ENCODE results near the gene DNAAF2. TPM values are rescaled to one million over a fixed set of nuclear protein-coding genes. Genes with fewer than 3 reads are reported as not detected.
"Not testable (repeated sequence)": the region's sequence is repeated elsewhere in the genome, so short reads cannot be mapped to it uniquely, and the experiment has no call there.

The DNAAF2 gene
- total RNA-seq, 1 experiment from 2014 or later = 13.7 TPM

DNA sequence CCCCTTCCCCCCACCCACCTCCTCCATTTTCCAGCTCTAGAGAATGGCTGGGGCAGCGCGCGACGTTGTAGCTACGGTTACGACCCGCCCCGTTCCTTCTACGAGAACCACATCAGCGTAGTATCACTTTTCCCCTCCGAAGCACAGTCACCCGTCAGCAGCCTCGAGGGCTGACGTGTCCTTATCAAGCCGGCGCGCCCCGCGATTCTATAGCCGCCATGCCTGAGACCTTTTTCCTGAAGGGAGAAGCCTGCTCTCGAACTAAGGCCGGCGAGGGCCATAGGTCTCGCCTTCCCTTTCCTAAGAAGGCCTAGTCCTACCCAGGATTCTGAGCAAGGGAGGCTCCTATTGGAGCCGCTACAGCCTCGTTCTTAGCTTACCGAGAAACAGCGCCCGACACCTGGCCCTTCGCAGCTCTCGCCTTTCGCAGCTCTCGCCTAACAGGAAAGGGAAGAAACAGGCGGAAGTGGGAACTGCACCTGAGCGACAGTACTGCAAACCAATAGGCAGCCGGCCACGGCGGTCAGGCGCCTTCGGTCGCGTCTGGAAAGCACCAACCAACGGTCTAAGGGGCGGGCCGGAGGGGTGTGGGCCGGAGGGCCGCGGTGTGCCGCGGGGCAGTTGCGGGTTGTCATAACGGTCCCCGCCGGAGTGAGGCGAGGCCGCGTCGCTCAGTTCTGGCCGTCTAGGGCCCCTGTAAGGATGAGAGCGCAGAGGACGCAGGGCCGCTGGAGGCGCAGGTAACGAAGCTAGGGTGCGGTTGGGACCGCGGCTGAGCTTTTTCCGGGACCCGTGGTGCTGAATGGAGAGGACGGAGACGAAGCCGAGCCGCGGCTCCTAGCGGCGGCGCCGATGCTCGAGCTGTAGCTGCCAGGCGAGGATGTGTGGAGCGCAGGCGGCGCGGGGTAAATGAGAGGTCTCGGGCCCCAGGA lies 14.6 kb downstream of the DNAAF2 start, which contains the start of the genes MGAT2 and RPL36AL:
MGAT2 (plus strand) TSS at position 618 of the 932 bp plus-strand sequence. CDS start 470 bp downstream, outside the sequence.
RPL36AL (minus strand) TSS at position 445 of the 932 bp plus-strand sequence. CDS start 1,522 bp downstream, outside the sequence.
- peaks cover 22% of the 10 kb centered on the region for H3K4me1 ChIP-seq (ENCODE audit: insufficient read depth, low read length, poor library complexity, severe bottlenecking)
- peak within 1 kb of the TSS; percentile 93 for H3K4me3 ChIP-seq (ENCODE audit: low read depth, low read length, poor library complexity, severe bottlenecking)
- peaks cover 52% of the 10 kb centered on the region for H3K36me3 ChIP-seq (ENCODE audit: insufficient read depth, low read length, poor library complexity, severe bottlenecking)
- H3K27ac ChIP-seq (ENCODE audit: low read depth, low read length, poor library complexity, severe bottlenecking) = peak within 1 kb of the TSS; percentile 95
- H3K27me3 ChIP-seq (replicated peaks; ENCODE audit: insufficient read depth, low read depth, low read length, poor library complexity) = no peaks in the 10 kb centered on the region
- no peaks in the 10 kb centered on the region for H3K9me3 ChIP-seq (ENCODE audit: low read depth, low read length, poor library complexity, severe bottlenecking)
- peak; percentile 98 for DNase-seq (ENCODE audit: low spot score)
- BruUV-seq (replicated peaks) = no TSS peak
- intact Hi-C loops (cut with micrococcal nuclease; ENCODE audit: unreplicated experiment) = no loop called here
- TF ChIP-seq, protein P1, sequence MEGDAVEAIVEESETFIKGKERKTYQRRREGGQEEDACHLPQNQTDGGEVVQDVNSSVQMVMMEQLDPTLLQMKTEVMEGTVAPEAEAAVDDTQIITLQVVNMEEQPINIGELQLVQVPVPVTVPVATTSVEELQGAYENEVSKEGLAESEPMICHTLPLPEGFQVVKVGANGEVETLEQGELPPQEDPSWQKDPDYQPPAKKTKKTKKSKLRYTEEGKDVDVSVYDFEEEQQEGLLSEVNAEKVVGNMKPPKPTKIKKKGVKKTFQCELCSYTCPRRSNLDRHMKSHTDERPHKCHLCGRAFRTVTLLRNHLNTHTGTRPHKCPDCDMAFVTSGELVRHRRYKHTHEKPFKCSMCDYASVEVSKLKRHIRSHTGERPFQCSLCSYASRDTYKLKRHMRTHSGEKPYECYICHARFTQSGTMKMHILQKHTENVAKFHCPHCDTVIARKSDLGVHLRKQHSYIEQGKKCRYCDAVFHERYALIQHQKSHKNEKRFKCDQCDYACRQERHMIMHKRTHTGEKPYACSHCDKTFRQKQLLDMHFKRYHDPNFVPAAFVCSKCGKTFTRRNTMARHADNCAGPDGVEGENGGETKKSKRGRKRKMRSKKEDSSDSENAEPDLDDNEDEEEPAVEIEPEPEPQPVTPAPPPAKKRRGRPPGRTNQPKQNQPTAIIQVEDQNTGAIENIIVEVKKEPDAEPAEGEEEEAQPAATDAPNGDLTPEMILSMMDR (conservative IDR thresholded peaks at IDR 0.05; ENCODE audit: low read depth, low read length) = peak; percentile 44; the same call in 1 of the 2 replicates
- TF ChIP-seq EZH2 (IDR thresholded peaks at IDR 0.05; ENCODE audit: borderline replicate concordance, low read depth, low read length, poor library complexity, severe bottlenecking) = no peak
- ChIA-PET CTCF (interaction anchor here (0.5 to 1.9 kb wide), 4 partner anchors 14 to 87 kb away, joined by 3 to 16 read pairs (median 6); partner anchors contain the start of genes DNAAF2, LRR1 and RPS29), POLR2A (ENCODE audit: low non-redundant PET) (interaction anchor here (0.6 to 0.8 kb wide), 3 partner anchors 12 to 232 kb away, joined by 3 to 5 read pairs (median 3); partner anchors contain the start of gene NEMF)

DNA sequence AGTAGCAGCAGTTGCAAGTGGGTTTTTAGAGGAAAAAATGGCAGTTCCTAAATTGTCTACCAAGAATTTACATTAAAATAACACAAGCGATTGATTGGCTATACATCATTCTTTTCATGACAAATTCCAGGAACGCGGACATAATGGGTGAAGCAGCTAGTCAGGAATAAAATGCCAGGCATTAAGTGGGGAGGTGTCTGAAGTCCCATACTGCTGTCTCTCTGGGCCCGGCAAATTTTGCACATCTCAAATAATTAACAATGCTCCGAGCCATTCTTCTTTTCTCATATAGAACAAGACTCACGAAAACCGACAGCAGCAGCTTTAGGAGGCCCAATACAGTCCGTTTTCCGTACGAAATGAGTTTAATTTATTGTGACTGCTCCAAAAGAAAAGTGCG lies 15.3 kb downstream of the DNAAF2 start:
- Histone ChIP-seq H3K27ac (ENCODE audit: low read depth, low read length, poor library complexity, severe bottlenecking) (peak overlapping the region; percentile 95), H3K36me3 (ENCODE audit: insufficient read depth, low read length, poor library complexity, severe bottlenecking) (peaks cover 49% of the 10 kb centered on the region), H3K27me3 (replicated peaks; ENCODE audit: insufficient read depth, low read depth, low read length, poor library complexity) (no peaks in the 10 kb centered on the region), H3K4me3 (ENCODE audit: low read depth, low read length, poor library complexity, severe bottlenecking) (peak overlapping the region; percentile 93), H3K9me3 (ENCODE audit: low read depth, low read length, poor library complexity, severe bottlenecking) (no peaks in the 10 kb centered on the region), H3K4me1 (ENCODE audit: insufficient read depth, low read length, poor library complexity, severe bottlenecking) (peaks cover 22% of the 10 kb centered on the region)
- DNase-seq (ENCODE audit: low spot score) = no peak
- POLR2A ChIA-PET (ENCODE audit: low non-redundant PET) = no interaction called here
- BruUV-seq (replicated peaks) = TSS peak; percentile 74
- intact Hi-C loops (cut with micrococcal nuclease; ENCODE audit: unreplicated experiment) = no loop called here
- TF ChIP-seq, protein P1 (conservative IDR thresholded peaks at IDR 0.05; ENCODE audit: low read depth, low read length) = no peak
- TF ChIP-seq EZH2 (IDR thresholded peaks at IDR 0.05; ENCODE audit: borderline replicate concordance, low read depth, low read length, poor library complexity, severe bottlenecking) = no peak
- CTCF ChIA-PET = interaction anchor here (1.3 to 1.9 kb wide), 3 partner anchors 15 to 33 kb away, joined by 3 to 16 read pairs (median 5); partner anchors contain the start of genes DNAAF2, LRR1 and RPS29

DNA sequence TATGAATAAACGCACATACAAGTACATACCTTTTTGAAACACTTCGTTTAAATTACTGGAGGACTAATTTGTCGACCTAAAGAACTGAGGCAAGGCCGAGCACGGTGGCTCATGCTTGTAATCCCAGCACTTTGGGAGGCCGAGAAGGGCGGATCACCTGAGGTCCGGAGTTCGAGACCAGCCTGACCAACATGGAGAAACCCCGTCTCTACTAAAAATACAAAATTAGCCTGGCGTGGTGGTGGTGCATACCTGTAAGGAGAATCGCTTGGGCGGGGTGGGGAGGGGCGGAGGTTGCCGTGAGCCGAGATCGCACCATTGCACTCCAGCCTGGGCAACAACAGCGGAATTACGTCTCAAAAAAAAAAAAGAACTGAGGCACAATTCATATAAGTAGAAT lies 15.8 kb downstream of the DNAAF2 start:
- H3K9me3 ChIP-seq (ENCODE audit: low read depth, low read length, poor library complexity, severe bottlenecking); intact Hi-C loops (cut with micrococcal nuclease; ENCODE audit: unreplicated experiment); DNase-seq (ENCODE audit: low spot score); H3K27me3 ChIP-seq (replicated peaks; ENCODE audit: insufficient read depth, low read depth, low read length, poor library complexity); POLR2A ChIA-PET (ENCODE audit: low non-redundant PET); BruUV-seq (replicated peaks): not testable (repeated sequence)
- CTCF ChIA-PET = interaction anchor here (1.9 kb wide), 1 partner anchor 15 kb away, joined by 16 read pairs; the partner anchor contains the start of gene DNAAF2
- H3K36me3 ChIP-seq (ENCODE audit: insufficient read depth, low read length, poor library complexity, severe bottlenecking) = peaks cover 51% of the 10 kb centered on the region
- peak overlapping the region; percentile 93 for H3K4me3 ChIP-seq (ENCODE audit: low read depth, low read length, poor library complexity, severe bottlenecking)
- peak overlapping the region; percentile 95 for H3K27ac ChIP-seq (ENCODE audit: low read depth, low read length, poor library complexity, severe bottlenecking)
- H3K4me1 ChIP-seq (ENCODE audit: insufficient read depth, low read length, poor library complexity, severe bottlenecking) = peaks cover 21% of the 10 kb centered on the region

All from A673 (cell line).